ENCODE results near the gene AARS2.
A peak's percentile ranks its signal among the peaks of the same experiment; 100 is the strongest.

Gene AARS2

DNA sequence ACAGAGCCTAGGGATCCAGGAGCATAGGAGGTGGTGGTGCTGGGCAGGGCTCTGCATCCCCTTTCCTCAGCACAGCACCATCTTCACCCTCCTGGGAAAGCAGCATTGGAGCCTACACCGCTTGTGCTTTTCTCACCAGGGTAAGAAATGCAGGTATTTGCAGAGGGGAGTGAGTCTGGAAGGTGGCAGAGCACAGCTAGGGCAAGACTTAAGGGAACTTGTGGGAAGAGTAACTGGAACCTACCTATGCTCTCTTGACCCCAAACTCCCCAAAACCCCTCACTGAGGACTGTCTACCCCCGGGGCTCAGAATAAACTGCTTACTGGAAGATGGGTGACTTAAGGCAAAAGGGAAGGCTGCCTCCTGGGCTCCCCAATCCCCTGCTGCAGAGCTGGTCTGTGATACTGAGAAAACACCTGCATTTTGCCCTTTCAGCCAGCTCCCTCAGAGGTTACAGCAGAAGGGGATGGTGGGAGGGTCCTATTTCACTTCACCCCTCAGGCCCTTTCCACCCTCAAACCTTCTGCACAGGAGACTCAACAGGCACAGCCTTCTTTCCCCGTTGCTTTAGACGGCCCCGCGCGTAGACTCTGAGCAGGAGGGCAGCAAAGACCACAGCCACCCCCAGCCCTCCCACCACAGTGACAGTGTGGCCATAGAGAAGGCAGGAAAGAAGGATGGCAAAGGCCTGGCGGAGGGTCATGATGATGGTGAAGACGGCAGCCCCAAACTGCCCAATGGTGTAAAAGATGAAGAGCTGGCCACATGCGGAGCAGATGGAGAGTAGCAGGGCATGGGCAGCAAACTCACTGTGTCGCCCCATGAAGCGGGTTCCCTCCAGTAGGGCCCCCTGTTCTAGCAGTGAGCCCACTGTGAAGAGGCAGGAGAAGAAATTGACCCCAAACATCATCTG, 58.7 kb downstream of the AARS2 start:
- DNase-seq (ENCODE audit: low read depth): no peak
- TF ChIP-seq, protein P1, sequence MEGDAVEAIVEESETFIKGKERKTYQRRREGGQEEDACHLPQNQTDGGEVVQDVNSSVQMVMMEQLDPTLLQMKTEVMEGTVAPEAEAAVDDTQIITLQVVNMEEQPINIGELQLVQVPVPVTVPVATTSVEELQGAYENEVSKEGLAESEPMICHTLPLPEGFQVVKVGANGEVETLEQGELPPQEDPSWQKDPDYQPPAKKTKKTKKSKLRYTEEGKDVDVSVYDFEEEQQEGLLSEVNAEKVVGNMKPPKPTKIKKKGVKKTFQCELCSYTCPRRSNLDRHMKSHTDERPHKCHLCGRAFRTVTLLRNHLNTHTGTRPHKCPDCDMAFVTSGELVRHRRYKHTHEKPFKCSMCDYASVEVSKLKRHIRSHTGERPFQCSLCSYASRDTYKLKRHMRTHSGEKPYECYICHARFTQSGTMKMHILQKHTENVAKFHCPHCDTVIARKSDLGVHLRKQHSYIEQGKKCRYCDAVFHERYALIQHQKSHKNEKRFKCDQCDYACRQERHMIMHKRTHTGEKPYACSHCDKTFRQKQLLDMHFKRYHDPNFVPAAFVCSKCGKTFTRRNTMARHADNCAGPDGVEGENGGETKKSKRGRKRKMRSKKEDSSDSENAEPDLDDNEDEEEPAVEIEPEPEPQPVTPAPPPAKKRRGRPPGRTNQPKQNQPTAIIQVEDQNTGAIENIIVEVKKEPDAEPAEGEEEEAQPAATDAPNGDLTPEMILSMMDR (IDR thresholded peaks at IDR 0.05; ENCODE audit: insufficient read depth, low read depth, low read length, missing control alignments): no peak
- H3K4me3 ChIP-seq (ENCODE audit: low read length): no peak overlapping the region

DNA sequence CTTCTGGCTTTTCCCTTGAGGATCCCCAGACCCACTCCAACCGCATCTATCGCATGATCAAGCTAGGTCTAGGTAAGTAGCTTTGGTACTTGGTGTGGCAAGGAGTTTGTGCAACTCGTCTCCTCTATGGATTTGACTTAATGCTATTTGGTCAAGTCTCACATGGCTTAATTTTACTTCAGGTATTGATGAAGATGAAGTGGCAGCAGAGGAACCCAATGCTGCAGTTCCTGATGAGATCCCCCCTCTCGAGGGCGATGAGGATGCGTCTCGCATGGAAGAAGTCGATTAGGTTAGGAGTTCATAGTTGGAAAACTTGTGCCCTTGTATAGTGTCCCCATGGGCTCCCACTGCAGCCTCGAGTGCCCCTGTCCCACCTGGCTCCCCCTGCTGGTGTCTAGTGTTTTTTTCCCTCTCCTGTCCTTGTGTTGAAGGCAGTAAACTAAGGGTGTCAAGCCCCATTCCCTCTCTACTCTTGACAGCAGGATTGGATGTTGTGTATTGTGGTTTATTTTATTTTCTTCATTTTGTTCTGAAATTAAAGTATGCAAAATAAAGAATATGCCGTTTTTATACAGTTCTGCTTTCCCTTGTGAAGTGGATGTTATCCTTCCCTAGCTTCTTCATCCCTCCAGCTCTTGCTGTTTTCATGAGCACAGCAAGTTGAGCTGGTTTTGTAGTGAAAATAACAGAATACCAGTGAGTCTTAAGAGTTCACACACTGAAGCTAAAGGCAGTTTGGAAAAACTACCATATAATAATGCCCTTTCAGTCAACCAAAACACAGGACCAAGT, 59.6 kb downstream of the AARS2 start:
- no peak overlapping the region for H3K4me3 ChIP-seq (ENCODE audit: low read length)
- TF ChIP-seq, protein P1 (IDR thresholded peaks at IDR 0.05; ENCODE audit: insufficient read depth, low read depth, low read length, missing control alignments): peak; percentile 62
- peak; percentile 51 for DNase-seq (ENCODE audit: low read depth)

DNA sequence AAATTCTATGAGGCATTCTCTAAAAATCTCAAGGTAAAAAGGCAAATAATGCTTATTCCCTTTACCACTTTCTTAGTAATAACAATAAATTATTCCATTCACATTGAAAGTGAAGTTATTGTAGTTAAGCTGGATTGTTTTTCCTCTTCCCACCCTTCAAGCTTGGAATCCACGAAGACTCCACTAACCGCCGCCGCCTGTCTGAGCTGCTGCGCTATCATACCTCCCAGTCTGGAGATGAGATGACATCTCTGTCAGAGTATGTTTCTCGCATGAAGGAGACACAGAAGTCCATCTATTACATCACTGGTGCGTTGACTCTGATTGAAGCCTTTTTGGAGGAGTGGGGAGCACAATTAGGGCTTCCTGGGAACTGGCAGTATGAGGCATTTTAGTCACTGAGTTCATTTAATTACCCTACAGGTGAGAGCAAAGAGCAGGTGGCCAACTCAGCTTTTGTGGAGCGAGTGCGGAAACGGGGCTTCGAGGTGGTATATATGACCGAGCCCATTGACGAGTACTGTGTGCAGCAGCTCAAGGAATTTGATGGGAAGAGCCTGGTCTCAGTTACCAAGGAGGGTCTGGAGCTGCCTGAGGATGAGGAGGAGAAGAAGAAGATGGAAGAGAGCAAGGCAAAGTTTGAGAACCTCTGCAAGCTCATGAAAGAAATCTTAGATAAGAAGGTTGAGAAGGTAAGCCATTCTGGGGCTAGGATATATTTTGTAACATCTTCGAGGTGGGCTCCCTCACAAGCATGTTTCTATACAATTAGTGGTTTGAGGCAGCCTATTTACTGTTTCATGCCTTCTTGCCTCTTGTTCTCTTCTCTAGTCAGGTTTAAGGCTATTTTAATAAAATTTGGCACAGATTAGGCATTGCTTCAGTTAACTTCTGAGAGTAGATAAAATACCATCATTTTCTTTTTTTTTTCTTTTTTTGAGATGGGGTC, 61.3 kb downstream of the AARS2 start:
- TF ChIP-seq, protein P1 (IDR thresholded peaks at IDR 0.05; ENCODE audit: insufficient read depth, low read depth, low read length, missing control alignments): no peak
- DNase-seq (ENCODE audit: low read depth): no peak
- H3K4me3 ChIP-seq (ENCODE audit: low read length): no peak overlapping the region

DNA sequence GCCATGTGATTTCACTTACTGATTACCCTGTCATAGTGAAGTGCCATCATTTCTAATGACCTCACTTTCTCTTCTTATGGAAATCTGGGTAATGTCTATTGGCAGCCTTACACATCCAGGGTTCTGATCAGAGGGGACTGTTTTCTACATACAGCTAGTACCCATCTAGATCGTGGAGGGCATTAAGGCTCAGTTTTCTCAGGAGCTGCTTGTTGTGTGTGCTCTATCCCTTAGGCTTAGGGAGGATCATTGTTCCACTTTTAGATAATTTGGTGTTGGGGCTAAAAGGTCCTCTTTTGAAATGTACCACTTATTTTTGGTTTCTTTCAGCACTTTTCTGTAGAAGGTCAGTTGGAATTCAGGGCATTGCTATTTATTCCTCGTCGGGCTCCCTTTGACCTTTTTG, 62.4 kb downstream of the AARS2 start:
- no peak for DNase-seq (ENCODE audit: low read depth)
- TF ChIP-seq, protein P1 (IDR thresholded peaks at IDR 0.05; ENCODE audit: insufficient read depth, low read depth, low read length, missing control alignments): no peak
- H3K4me3 ChIP-seq (ENCODE audit: low read length): no peak overlapping the region

DNA sequence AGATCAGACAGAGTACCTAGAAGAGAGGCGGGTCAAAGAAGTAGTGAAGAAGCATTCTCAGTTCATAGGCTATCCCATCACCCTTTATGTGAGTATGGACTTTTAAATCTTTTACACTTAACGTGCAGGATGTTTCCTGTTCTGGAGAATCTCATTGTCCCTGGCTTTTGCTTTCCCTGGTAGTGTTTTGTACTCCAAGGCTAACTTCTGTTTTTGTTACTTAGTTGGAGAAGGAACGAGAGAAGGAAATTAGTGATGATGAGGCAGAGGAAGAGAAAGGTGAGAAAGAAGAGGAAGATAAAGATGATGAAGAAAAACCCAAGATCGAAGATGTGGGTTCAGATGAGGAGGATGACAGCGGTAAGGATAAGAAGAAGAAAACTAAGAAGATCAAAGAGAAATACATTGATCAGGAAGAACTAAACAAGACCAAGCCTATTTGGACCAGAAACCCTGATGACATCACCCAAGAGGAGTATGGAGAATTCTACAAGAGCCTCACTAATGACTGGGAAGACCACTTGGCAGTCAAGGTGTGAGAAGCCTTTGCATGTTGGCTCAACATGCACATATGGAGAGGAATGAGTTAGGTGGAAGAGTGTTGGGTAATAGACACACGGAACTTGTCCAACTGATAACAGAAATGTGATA, 63.0 kb downstream of the AARS2 start:
- TF ChIP-seq, protein P1 (IDR thresholded peaks at IDR 0.05; ENCODE audit: insufficient read depth, low read depth, low read length, missing control alignments): no peak
- DNase-seq (ENCODE audit: low read depth): no peak
- no peak overlapping the region for H3K4me3 ChIP-seq (ENCODE audit: low read length)

Data from epithelial cell of esophagus (primary cell).